ENCODE measurements around the gene MED26. TPM values are rescaled to one million over a fixed set of nuclear protein-coding genes. Genes with fewer than 3 reads are reported as not detected.
A peak's percentile ranks its signal among the peaks of the same experiment; 100 is the strongest.
"Not testable (repeated sequence)": the region's sequence is repeated elsewhere in the genome, so short reads cannot be mapped to it uniquely, and the experiment has no call there.

The MED26 gene, protein sequence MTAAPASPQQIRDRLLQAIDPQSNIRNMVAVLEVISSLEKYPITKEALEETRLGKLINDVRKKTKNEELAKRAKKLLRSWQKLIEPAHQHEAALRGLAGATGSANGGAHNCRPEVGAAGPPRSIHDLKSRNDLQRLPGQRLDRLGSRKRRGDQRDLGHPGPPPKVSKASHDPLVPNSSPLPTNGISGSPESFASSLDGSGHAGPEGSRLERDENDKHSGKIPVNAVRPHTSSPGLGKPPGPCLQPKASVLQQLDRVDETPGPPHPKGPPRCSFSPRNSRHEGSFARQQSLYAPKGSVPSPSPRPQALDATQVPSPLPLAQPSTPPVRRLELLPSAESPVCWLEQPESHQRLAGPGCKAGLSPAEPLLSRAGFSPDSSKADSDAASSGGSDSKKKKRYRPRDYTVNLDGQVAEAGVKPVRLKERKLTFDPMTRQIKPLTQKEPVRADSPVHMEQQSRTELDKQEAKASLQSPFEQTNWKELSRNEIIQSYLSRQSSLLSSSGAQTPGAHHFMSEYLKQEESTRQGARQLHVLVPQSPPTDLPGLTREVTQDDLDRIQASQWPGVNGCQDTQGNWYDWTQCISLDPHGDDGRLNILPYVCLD
- 13.3 to 15.5 TPM (median 14.0 TPM) in 3 replicates for total RNA-seq

GRCh38 chr19:16628183-16628983, at the start of gene MED26:
Gene MED26, minus strand, starts transcription at chr19:16628204. Its CDS starts 261 bp downstream, at chr19:16627943.
- H3K27ac Mint-ChIP-seq = peak within 1 kb of the TSS; percentile 97
- peaks cover 26% of the 10 kb centered on the region for H3K4me1 Mint-ChIP-seq
- TF ChIP-seq, protein P1, sequence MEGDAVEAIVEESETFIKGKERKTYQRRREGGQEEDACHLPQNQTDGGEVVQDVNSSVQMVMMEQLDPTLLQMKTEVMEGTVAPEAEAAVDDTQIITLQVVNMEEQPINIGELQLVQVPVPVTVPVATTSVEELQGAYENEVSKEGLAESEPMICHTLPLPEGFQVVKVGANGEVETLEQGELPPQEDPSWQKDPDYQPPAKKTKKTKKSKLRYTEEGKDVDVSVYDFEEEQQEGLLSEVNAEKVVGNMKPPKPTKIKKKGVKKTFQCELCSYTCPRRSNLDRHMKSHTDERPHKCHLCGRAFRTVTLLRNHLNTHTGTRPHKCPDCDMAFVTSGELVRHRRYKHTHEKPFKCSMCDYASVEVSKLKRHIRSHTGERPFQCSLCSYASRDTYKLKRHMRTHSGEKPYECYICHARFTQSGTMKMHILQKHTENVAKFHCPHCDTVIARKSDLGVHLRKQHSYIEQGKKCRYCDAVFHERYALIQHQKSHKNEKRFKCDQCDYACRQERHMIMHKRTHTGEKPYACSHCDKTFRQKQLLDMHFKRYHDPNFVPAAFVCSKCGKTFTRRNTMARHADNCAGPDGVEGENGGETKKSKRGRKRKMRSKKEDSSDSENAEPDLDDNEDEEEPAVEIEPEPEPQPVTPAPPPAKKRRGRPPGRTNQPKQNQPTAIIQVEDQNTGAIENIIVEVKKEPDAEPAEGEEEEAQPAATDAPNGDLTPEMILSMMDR (IDR thresholded peaks at IDR 0.05; ENCODE audit: unreplicated experiment) = no peak
- no peaks in the 10 kb centered on the region for H3K27me3 Mint-ChIP-seq (ENCODE audit: low read depth)
- no peaks in the 10 kb centered on the region for H3K9me3 Mint-ChIP-seq
- peak within 1 kb of the TSS; percentile 96 for H3K4me3 Mint-ChIP-seq
- peaks cover 9% of the 10 kb centered on the region for H3K36me3 Mint-ChIP-seq
- peak; percentile 94 to 97 for DNase-seq (ENCODE audit: low spot score in 2 of 2, unreplicated experiment in 2 of 2)

- Mint-ChIP-seq H3K4me1 (no peaks in the 10 kb centered on the region), H3K27ac (no peak overlapping the region), H3K4me3 (no peak overlapping the region), H3K36me3 (peaks cover 20% of the 10 kb centered on the region), H3K9me3 (peaks cover 3% of the 10 kb centered on the region), H3K27me3 (ENCODE audit: low read depth) (no peaks in the 10 kb centered on the region)
- no peak for DNase-seq (ENCODE audit: low spot score in 2 of 2, unreplicated experiment in 2 of 2)
- TF ChIP-seq, protein P1 (IDR thresholded peaks at IDR 0.05; ENCODE audit: unreplicated experiment) = no peak
These were observed 49.1 kb upstream of the MED26 start for GRCh38 chr19:16677055-16677454.

- Mint-ChIP-seq H3K36me3 (peaks cover 13% of the 10 kb centered on the region), H3K9me3 (peaks cover 3% of the 10 kb centered on the region), H3K4me1 (no peaks in the 10 kb centered on the region), H3K4me3 (no peak overlapping the region), H3K27ac (no peak overlapping the region), H3K27me3 (ENCODE audit: low read depth) (no peaks in the 10 kb centered on the region)
- TF ChIP-seq, protein P1 (IDR thresholded peaks at IDR 0.05; ENCODE audit: unreplicated experiment) = no peak
- no peak for DNase-seq (ENCODE audit: low spot score in 2 of 2, unreplicated experiment in 2 of 2)
These were observed 48.2 kb upstream of the MED26 start for GRCh38 chr19:16676101-16676798.

DNA sequence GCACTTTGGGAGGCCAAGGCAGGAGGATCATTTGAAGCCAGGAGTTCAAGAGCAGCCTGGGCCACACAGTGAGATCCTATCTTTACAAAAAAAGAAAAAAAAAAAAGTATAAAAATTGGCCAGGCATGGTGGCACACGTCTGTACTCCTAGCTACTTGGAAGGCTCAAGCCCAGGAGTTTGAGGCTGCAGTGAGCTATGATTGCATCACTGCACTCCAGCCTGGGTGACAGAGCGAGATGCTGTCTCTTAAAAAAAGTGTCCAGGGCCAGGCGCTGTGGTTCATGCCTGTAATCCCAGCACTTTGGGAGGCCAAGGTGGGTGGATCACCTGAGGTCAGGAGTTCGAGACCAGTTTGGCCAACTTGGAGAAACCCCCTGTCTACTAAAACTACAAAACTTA, 45.8 kb upstream of the MED26 start:
- H3K27me3 Mint-ChIP-seq (ENCODE audit: low read depth); H3K36me3 Mint-ChIP-seq; H3K27ac Mint-ChIP-seq; H3K9me3 Mint-ChIP-seq; H3K4me1 Mint-ChIP-seq; H3K4me3 Mint-ChIP-seq; DNase-seq (ENCODE audit: low spot score in 2 of 2, unreplicated experiment in 2 of 2): not testable (repeated sequence)

GRCh38 chr19:16673231-16673630, 45.2 kb upstream of the MED26 start:
- Mint-ChIP-seq H3K27ac (no peak overlapping the region), H3K4me3 (no peak overlapping the region), H3K36me3 (peaks cover 1% of the 10 kb centered on the region), H3K27me3 (ENCODE audit: low read depth) (no peaks in the 10 kb centered on the region), H3K9me3 (no peaks in the 10 kb centered on the region), H3K4me1 (no peaks in the 10 kb centered on the region)
- no peak for DNase-seq (ENCODE audit: low spot score in 2 of 2, unreplicated experiment in 2 of 2)
- TF ChIP-seq, protein P1 (IDR thresholded peaks at IDR 0.05; ENCODE audit: unreplicated experiment) = no peak

Data from mesothelial cell of epicardium (in vitro differentiated cells).